HG03139 (cell line): ENCODE measurements around the gene UTP11.
"Not testable (repeated sequence)": the region's sequence is repeated elsewhere in the genome, so short reads cannot be mapped to it uniquely, and the experiment has no call there.

Experiments used
- ATAC-seq: cut with Tn5 transposase; IDR thresholded peaks from one replicate; pipeline ENCODE4 v1.9.1; 2021; ENCODE audit not compliant: unreplicated experiment

UTP11 gene, protein sequence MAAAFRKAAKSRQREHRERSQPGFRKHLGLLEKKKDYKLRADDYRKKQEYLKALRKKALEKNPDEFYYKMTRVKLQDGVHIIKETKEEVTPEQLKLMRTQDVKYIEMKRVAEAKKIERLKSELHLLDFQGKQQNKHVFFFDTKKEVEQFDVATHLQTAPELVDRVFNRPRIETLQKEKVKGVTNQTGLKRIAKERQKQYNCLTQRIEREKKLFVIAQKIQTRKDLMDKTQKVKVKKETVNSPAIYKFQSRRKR

DNA sequence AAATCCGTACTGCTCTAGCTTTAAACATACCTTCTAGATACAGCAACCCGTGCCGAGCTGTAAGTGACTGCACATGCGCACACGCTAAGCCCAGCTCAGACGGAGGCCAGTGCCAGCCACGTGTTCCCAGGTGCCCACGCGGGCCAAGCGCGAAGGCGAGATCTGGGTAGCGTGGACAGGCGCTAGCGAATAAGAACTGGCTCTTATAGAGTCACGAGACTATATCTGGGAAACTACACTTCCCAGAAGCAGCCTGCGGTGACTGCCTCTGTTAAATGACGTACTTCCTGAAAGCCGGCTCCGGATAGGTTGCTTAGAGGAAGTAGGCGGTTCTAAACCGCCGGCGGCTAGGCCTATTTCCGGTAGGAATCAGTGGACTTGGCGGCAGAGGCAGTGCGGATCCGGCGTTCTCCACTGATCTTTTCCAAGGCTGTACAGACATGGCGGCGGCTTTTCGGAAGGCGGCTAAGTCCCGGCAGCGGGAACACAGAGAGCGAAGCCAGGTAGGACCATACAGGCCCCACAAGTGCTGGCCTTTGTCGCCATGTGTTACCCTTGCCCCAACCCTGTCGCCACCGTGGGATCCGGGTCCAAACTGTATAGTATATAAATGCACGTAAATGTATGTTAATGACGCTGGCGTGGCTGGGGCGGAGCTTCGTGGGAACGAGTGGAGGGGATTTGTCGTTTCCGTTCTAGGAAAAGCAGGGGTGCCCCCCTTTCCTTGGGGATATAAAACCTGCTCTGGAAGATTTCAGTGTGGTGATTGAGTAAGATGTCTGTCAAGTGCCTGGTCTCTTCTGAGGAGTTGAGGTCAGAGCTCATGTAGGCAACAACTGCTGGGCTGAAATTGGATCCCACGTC, at the start of gene UTP11:
UTP11 (plus strand) TSS at position 372 of the 864 bp plus-strand sequence; CDS start at position 441, 69 bp downstream.
- peak; percentile 89 for ATAC-seq

GRCh38 chr1:37964106-37964505, 48.4 kb upstream of the UTP11 start:
- not testable (repeated sequence) for ATAC-seq

DNA sequence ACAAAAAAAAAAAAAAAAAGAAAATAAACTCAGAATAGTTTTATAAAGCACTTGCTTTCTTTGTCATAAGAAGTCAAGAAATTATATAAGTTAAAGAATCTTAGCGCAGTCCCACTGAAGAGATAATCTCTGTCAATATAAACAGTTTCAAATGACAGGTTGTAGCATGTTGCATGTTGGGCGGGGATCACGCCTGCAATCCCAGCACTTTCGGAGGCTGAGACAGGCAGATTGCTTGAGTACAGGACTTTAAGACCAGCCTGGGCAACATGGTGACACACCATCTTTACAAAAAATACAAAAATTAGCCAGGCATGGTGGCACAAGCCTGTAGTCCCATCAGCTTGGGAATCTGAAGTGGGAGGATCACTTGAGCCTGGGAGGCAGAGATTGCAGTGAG, 47.2 kb upstream of the UTP11 start:
- ATAC-seq: no peak

DNA sequence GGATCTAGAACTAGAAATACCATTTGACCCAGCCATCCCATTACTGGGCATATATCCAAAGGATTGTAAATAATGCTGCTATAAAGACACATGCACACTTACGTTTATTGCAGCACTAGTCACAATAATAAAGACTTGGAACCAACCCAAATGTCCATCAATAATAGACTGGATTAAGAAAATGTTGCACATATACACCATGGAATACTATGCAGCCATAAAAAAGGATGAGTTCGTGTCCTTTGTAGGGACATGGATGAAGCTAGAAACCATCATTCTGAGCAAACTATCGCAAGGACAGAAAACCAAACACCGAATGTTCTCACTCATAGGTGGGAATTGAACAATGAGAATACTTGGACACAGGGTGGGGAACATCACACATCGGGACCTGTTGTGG, 38.9 kb upstream of the UTP11 start:
- not testable (repeated sequence) for ATAC-seq

- no peak for ATAC-seq
These were observed 38.0 kb upstream of the UTP11 start for GRCh38 chr1:37974567-37974966.

DNA sequence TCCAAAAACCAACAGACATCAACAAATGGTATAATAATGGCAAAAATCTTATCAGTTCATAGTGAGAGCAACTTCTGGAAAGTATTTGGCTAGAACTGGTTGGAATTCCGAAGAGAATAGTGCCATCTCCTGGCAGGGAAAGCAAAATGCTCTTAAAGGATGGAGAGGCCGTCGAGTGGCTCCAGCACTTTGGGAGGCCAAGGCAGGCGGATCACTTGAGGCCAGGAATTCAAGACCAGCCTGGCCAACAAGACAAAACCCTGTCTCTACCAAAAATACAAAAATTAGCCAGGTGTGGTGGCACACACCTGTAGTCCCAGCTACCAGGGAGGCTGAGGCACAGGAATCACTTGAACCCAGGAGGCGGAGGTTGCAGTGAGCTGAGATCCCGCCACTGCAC, 37.5 kb upstream of the UTP11 start:
- ATAC-seq: not testable (repeated sequence)

- ATAC-seq: no peak
These were observed 34.0 kb upstream of the UTP11 start for GRCh38 chr1:37978541-37978940.

GRCh38 chr1:37983546-37983945, 29.0 kb upstream of the UTP11 start:
- no peak for ATAC-seq

DNA sequence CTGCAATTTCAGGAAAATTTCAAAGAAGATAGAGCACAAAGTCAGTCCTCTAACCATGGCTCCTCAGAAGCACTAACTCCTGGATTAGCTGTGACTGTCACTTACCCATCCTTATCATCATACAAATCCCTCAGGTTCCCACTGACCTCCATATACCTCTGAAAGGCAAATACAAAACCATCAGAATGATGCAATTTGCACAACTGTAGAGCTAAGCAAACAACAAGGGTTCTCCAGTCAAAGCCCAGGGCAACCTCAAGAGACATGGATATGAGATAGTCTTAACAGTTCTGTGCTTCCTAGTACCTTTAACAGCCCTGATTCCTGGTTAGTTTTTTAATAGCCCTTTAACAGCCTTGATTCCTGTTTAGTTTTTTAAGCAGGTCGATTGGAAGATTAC, 24.9 kb upstream of the UTP11 start:
- no peak for ATAC-seq

DNA sequence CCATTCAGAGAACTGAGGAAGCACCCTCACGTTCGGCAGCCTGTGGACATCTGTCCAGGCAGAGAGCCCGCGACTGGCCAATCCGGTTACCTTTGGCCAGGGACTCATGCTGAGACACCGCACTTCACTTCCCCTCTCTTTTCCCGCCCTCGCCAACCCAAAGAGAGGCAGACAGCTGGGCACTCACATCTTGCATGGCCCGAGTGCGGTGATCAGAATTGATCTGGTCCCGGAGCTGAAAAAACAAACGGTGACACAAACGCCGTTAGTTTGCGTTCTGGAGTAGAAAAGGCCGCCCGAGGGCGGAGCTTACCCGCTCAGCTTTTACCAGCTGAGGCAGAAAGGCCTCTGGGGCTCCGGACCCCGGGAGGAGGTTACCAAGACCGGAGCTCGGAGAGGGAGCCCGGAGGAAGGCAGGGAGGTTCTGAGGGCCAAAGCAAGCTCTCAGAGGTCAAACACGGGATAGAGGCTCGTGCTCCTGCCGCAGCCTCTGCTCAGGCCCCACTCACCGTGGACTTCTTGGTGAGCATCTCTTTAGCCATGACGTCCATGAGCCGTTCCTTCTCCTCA, 23.1 kb upstream of the UTP11 start:
- no peak for ATAC-seq

GRCh38 chr1:37994886-37995566, 17.5 kb upstream of the UTP11 start:
- ATAC-seq: no peak

DNA sequence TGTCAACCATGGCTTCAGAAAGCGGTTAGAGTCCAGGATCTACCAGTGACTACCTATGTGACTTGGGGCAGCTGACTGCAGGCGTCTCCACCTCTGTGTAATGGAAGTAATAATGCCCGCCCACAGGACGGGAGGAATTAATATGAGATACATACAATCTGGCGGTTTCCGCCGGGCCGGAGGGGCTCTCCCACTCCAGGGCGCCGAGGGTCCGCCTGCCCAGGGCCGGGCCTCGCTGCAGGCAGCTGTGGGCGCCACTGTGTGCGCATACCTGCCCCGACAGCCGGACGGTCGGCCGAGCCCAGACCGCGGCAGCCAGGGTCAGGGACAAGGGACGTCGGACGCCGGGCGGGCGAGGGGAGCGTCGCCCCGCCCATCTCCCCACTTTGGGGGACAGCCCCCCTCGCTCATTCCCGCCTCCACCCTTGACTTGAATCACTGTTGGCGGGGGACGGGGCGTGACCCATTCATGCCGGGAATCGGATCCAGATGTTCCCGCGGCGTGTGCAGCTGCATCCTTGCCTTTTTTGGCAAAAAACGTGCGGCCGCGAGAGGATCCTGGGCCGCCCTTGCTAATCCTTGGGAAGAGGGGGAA, 16.7 kb upstream of the UTP11 start:
- ATAC-seq: no peak

DNA sequence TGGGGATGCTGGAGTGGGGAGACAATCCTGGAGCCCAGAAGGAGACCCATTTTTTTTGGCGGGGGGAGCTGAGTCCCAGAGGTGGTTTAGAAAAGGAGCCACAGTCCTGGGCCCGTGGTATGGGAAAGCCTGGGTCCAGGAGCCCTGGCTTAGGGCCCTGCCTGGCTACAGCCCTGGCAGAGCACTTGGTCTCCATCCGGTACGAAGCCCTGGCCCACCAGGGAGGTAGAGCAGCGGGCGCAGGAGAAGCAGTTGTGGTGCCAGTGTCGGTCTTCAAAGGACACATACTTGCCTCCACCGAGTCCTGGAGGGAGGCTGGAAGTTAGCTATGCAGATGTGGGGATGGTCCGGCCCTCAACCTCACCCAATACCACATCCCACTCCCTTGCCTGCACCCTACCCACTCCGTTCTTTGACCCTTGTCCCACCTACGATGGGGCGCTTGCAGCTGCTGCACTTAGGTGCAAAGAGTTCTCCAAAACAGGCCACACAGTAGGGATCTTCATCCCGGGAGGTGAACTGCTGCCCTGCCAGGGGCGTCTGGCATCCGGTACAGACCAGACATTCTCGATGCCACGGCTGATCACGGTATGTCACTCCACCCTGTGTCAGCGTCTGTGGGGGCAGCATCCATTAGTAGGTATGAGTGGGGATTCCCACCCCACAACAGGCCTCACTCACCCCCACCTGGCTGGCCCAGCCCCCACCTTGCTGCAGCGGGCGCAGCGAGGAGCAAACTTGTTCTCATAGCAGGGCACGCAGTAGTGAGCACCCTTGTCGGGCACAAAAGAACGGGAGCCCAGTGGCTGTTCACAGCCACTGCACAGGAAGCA, 15.1 kb upstream of the UTP11 start:
- no peak for ATAC-seq

- no peak for ATAC-seq
These were observed 14.3 kb upstream of the UTP11 start for GRCh38 chr1:37998089-37998808.

GRCh38 chr1:37998913-37999429, 13.6 kb upstream of the UTP11 start:
- no peak for ATAC-seq

DNA sequence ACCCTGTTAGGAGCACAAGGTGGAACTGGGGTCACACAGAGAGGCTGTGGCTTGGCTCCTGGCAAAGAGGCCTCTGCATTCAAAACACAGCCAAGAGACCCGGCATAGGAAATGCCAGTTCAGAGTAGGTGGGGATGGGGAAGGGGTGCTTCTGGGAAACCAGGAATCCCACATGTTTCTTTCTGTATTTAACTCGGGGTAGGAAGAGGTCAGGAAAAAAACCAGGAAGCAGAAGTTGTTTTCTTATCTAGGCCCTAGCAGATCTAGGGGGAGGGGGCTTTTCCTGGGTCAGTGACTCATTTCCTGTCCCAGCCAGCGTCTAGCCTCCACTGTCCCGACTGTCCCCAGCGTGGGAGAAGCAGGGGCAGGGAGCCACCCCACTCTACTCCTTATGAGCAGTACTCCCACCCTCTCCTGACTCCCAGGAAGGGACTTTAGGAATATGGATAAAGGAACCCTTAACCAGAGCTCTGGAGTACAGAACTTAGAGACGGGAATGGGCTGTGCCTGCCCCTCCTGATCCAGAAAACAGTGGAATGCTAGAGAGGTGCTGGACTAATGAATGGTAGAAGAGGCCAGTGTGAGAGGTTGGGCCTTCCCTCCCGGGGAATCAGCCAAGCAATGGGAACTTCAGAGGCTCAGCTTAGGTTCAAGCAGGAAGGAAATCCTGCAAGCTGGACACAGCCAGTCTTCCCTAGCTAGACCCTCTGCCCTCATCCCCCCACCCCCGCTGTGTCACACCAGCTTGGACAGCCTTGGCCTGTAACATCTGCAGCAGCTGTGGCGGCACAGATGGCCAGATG, 12.9 kb upstream of the UTP11 start:
- no peak for ATAC-seq

DNA sequence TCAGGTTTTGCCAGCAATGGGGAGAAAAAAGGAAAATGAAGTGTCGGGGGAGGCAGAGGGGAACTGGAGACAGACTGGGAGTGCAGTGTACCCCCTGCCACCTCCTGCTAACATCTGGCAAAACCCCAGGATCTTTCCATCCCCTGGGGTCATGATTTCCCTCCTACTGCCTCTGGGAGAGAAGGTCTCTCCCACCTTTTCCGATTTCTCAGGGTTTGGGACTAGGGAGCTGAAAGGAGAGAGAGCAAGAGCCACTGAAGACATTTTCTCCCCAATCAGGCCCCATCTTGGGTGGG, 12.4 kb upstream of the UTP11 start:
- ATAC-seq: no peak

DNA sequence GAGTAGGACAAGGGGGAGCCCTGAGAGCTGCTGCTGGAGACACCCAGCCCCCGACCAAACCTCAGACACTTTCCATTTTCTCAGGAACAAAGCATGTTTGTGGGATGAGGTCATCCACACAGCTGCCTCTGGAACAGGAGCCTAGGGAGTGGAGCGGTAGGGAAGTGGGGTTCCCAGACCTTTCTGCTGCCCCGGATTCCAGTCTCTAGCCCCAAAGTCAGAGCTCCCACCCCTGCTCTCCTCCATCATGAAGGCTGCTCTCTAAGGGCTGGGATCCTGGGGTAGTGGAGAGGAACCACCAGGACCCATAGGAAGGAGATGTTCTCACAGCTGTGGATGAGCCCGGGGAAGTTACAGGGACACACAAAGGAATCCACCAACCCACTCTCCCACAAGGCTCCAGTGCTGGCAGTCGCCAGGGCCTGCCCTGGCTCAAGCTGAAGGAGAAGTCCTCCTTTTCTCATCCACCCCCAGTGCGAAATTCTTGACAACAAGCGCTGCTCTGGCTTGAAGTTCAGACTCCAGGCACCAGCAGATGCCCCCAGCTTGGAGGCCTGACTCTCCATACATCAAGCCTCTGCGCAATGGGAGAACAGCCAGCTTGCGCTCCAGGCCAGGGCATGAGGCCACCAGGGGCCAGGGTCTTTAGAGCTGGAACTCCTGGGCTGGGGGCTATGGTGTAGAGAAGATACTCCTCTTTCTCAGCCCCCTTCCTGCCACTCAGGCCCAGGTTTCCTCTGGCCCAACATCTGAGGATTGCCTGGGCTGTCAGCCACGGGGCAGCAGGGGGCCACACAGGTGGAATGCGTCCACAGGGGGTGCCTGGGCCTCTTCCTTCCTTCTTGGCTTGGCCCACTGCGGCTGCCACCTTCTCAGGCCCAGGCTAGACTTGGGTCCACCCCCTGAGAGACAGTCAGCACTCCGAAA, 11.7 kb upstream of the UTP11 start:
- no peak for ATAC-seq
